ENCODE data around the gene RNF38.
A peak's percentile ranks its signal among the peaks of the same experiment; 100 is the strongest.
"Not testable (repeated sequence)": the region's sequence is repeated elsewhere in the genome, so short reads cannot be mapped to it uniquely, and the experiment has no call there.

Gene RNF38

GRCh38 chr9:36328798-36329411 lies 71.2 kb downstream of the RNF38 start:
- peak; percentile 97 for FAIRE-seq

GRCh38 chr9:36325081-36325828 lies 74.8 kb downstream of the RNF38 start:
- FAIRE-seq = no peak

GRCh38 chr9:36323926-36324325 lies 76.1 kb downstream of the RNF38 start:
- FAIRE-seq = no peak

GRCh38 chr9:36322462-36322861 lies 77.6 kb downstream of the RNF38 start:
- FAIRE-seq = no peak

- FAIRE-seq = not testable (repeated sequence)
Observed at GRCh38 chr9:36321903-36322302, 78.2 kb downstream of the RNF38 start.

GRCh38 chr9:36320466-36320865 lies 79.6 kb downstream of the RNF38 start:
- no peak for FAIRE-seq

- FAIRE-seq = no peak
Observed at GRCh38 chr9:36319806-36320205, 80.3 kb downstream of the RNF38 start.

GRCh38 chr9:36319183-36319582 lies 80.9 kb downstream of the RNF38 start:
- FAIRE-seq = no peak

- FAIRE-seq = no peak
Observed at GRCh38 chr9:36318212-36318802, 81.8 kb downstream of the RNF38 start.

- FAIRE-seq = no peak
Observed at GRCh38 chr9:36317766-36318165, 82.3 kb downstream of the RNF38 start.

- FAIRE-seq = no peak
Observed at GRCh38 chr9:36316611-36317317, 83.3 kb downstream of the RNF38 start.

- FAIRE-seq = no peak
Observed at GRCh38 chr9:36316049-36316448, 84.0 kb downstream of the RNF38 start.

GRCh38 chr9:36315283-36315682 lies 84.8 kb downstream of the RNF38 start:
- FAIRE-seq = no peak

- no peak for FAIRE-seq
Observed at GRCh38 chr9:36314740-36315139, 85.3 kb downstream of the RNF38 start.

- FAIRE-seq = no peak
Observed at GRCh38 chr9:36306471-36307306, 93.4 kb downstream of the RNF38 start.

- not testable (repeated sequence) for FAIRE-seq
Observed at GRCh38 chr9:36304366-36304765, 95.7 kb downstream of the RNF38 start.

- FAIRE-seq = no peak
Observed at GRCh38 chr9:36301227-36301626, 98.8 kb downstream of the RNF38 start.

- no peak for FAIRE-seq
Observed at GRCh38 chr9:36298566-36298965, 101.5 kb downstream of the RNF38 start.

- no peak for FAIRE-seq
Observed at GRCh38 chr9:36297798-36298197, 102.3 kb downstream of the RNF38 start.

GRCh38 chr9:36294996-36295395 lies 105.1 kb downstream of the RNF38 start:
- FAIRE-seq = not testable (repeated sequence)

GRCh38 chr9:36293918-36294317 lies 106.2 kb downstream of the RNF38 start:
- FAIRE-seq = no peak

- FAIRE-seq = no peak
Observed at GRCh38 chr9:36293171-36293570, 106.9 kb downstream of the RNF38 start.

GRCh38 chr9:36292641-36293040 lies 107.4 kb downstream of the RNF38 start:
- no peak for FAIRE-seq
